Measurements from ENCODE around the gene MAN2A2.

The MAN2A2 gene

DNA sequence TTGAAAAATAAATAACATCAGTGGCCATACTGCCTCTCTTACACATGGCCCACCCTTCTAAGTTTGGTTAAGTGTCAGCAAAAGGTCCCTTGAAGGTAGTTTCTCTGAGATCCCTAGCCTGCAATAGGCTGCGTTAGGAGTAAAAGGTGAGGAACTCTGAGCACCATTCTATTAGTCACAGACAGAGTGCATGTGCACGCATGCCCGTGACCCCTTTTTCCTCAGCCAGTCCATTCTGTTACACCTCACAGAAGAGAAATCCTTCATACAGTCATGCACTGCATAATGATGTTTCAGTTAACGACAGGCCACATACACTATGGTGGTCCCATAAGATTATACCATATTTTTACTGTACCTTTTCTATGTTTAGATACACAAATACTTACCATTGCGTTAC, 64.1 kb downstream of the MAN2A2 start:
- no peak for DNase-seq (ENCODE audit: low read depth)

GRCh38 chr15:90968434-90968833, 65.3 kb downstream of the MAN2A2 start:
- no peak for DNase-seq (ENCODE audit: low read depth)

DNA sequence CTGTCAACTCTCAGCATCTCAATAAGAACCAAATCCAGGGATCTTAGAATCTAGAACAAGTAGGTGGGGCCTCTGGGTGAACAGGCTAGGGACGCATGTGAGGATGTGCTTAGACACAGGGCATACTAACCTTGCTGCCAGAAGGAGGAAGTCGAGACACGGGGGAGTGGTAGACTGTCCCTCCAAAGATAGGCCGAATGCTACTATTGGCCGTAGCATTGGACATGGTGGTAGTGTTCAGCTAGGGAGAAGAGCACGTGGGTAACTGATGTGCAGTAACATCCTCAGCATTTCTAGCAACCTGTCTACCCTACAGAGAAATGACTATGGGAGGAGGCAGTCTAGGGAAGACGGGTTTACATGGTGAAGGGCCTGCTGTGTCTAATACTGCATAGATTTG, 67.2 kb downstream of the MAN2A2 start:
- DNase-seq (ENCODE audit: low read depth): no peak

DNA sequence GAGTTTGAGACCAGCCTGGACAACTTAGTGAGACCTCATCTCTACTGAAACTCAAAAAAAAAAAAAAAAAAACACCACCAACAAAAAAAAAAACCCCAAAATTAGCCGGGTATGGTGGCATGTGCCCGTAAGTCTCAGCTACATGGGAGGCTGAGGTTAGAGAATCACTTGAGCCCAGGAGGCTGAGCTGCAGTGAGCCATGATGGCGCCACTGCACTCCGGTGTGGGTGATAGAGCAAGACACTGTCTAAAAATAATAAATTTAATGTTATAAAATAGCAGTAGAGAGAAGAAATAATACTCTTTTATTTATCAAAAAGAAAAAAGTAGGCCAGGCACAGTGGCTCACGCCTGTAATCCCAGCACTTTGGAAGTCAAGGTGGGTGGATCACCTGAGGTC, 69.0 kb downstream of the MAN2A2 start:
- no peak for DNase-seq (ENCODE audit: low read depth)

Data from stimulated activated CD8-positive, alpha-beta memory T cell treated with anti-CD3 and anti-CD28 coated beads, Interleukin-12 subunit alpha, Interleukin-12 subunit beta, amount 100 ng/mL, for 4 hours (primary cell).